AG08396 (cell line): ENCODE data around the gene MAGI2.
A peak's percentile ranks its signal among the peaks of the same experiment; 100 is the strongest.

Source experiments
- DNase-seq: peaks from one replicate; pipeline ENCODE4 v3.0.0; 2012; ENCODE audit warnings: low spot score, mixed read lengths

Gene MAGI2

DNA sequence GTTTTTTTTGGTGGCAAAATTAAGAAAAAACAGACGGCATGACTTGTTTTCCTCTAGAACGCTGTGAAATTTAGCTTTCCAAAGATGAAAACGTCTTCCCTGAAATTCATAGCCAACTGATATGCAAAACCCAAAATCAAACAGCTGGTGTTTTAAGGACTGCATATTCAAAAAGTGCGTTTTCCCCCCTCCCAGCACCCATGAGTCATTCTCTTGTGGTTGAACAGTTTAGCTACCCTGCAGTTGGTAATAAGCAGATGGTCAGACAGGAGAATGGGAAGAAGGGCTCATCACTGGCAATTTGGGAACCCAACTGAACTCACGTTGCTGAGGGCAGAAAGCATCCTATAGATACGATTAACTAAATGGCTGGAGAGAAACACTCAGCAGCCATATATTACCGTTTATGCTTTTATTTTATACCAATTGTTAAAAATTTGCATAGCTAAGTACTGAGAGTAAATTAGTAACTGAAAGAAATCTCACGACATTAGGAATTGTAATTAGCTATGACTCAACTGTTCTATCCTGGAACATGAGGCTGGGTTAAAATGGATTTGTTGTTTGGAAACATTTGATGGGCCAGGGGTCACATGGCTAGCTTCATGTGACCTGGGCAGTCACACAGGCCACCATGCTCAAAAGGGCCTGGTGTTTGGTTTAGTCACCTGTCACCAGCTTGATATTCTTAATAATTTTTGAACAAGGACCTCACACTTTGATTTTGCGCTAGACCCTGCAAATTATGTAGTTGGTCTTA, 1311.8 kb downstream of the MAGI2 start:
- DNase-seq: peak; percentile 52

DNA sequence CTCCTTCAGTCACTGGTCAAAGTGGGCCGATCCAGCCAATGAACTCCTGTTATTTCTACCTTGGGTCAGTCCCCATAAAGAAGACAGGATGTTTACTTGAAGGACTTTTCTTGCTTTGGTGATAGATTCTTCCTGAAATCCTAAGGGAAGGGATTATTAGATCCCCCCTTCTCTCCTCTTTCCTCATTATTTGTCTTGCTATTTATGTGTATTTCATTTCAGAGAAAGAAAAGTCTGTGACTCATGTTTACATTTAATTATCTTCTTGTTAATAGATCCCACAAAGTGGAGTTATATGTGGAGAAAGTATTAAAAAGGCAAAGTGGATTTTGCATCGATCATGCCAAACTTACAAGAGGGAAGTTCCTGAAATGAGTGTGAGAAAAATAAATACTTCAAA, 1313.4 kb downstream of the MAGI2 start:
- no peak for DNase-seq

DNA sequence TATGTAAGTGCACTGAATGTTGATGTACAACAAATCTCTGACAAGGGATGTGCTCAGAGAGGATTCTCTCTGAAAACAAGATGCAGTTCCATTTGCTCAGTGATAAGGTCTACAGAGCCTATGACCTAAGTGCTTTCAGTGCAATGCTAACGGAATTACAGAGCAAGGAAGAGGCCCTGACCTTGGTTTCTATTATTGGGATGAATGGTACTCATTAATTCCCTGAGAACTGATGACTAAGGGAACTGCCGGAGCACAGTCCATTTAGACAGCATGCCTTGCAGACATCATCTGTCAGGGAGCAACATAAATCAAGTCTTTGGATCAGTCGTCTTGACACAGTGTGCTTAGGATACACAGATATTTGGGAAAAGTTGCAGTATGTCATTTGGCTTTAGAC, 1314.1 kb downstream of the MAGI2 start:
- peak; percentile 20 for DNase-seq

DNA sequence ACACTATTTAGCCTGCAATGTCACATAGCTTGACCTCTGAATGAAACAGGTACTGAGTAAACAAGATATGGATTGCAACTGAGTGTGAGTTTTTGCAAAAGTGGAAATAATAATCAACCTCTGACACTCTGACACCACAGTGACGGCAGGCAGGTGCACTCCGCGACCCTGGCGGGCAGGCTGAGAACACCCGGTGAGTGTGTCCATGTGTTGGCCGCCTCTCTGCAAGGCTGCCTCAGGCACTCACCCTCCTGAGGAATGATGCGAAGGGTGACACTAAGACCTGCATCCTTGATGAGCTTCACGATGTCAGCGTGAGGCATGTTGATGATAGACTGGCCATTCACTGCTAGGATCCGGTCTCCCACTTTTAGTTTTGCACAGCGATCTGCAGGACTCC, 1318.7 kb downstream of the MAGI2 start:
- DNase-seq: no peak

DNA sequence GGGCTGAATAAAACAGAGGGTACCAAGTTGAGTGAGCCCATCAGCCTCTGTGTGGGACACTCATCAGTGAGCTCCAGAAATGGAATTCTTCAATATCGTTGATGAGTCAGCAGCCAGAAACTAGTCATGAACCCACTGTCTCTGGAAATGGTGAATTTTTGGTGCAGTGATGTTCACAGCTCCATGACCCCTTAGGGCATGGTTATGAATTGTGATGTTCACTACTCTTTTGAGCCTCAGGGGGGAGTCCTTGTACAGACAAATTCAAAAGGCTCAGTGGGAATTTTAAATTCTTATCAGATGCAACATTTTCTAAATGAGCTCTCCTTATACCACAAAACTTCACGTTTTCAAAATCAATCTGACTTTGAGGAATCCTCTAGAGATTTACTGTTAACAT, 1319.2 kb downstream of the MAGI2 start:
- peak; percentile 55 for DNase-seq

DNA sequence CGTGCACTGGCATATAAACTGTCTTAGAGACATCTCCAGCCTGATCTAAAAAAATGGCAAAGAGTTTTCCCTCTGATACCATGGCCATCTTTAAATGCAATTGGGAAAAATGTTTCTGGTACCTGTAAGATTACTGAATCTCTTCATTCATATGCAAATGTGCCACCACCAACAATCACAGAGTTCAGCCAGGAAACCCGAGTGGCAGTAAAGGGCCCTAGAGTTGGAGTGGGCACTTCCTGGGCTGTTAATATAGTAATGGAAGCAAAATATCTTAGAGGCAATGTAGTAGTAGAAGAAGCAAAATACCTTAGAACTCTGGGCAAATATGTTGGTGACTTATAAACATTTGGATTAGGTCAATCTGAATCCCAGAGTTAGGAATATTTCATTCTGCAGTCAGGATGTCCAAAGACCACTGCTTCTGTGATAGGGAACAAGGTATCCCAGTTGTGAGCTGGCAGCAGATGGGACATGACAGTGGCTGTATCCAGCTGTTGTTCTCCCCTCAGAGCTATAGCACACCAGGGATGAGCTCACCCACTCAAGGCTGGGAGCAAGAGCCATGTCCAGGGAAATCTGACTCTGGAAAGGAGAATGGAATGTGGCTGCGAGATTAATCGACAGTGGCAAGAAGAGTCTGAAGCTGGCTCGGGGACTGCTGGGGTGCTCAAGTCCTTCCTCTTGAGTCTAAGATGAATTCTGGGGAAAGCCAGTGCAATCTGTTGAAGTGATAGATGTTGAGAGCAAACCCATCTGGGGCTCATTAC, 1322.8 kb downstream of the MAGI2 start:
- DNase-seq: no peak

DNA sequence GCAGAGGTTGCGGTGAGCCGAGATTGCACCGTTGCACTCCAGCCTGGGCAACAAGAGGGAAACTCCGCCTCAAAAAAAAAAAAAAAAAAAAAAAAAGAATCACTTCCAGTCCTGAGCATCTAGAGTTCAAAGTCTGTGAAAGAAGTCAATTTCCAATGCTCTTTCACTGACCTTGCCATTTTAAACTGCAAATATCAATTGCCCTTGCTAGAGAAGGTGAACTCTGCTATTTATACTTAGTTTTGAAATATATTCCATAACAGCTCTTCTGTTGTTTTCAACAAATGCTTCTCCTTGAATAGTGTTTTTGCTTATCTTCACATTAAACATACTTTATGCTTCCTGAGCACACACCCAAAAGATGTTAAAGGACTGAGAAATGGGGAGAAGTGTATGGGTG, 1323.6 kb downstream of the MAGI2 start:
- DNase-seq: no peak

DNA sequence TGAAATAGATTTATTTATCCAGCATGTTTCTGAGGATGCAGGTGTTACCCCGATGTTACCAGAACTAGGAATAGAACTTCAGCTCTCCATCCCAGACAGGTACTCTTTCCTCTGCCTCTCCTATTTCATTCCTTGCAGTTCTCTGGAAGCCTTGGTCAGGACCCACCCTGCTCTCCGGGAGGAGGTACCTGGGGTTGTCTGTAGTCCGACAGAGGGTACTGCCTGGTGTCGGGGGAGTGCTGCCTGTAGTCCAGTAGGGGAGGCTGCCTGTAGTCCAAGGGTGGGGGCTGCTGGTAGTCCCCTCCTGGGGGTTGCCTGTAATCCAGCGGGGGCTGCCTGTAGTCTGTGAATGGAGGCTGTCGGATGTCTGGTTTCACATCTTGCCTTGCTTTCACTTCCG, 1326.5 kb downstream of the MAGI2 start:
- DNase-seq: no peak

DNA sequence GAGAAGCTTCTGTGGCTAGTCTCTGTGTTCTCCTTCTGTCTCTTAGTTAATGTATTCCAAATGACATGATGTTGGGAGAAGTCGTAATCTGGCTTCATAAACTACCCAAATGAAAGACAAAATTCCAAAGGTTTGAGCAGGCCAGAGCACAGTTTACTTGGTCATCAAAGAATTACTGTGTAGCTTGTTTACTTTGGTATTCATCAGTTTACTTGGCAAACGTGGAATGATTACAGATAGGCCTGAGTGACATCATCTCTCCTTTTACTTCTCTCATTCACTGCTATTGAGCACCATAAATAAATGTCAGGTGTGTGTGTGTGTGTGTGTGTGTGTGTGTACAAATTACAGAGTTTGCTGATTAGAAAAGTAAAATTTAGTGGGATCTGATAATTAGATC, 1327.6 kb downstream of the MAGI2 start:
- peak; percentile 78 for DNase-seq

DNA sequence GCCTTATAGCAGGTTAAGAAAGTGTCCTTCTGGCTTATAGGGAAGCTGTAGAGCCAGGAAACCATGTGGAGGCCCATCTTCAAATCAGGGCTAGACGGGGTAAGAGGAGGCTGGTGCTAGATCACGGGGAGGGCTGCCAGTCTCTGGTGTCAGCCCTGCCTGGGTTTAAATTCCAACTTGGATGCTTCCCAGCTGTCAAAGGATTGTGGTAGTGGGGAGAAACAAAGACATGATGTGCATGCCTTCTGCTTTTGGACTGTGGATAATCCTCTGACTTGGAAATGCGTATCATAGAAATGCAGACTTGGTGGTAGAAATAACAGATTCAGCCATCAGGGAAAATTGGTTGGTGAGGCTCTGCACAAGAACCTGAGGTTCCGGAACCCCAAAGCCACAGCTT, 1329.3 kb downstream of the MAGI2 start:
- no peak for DNase-seq

DNA sequence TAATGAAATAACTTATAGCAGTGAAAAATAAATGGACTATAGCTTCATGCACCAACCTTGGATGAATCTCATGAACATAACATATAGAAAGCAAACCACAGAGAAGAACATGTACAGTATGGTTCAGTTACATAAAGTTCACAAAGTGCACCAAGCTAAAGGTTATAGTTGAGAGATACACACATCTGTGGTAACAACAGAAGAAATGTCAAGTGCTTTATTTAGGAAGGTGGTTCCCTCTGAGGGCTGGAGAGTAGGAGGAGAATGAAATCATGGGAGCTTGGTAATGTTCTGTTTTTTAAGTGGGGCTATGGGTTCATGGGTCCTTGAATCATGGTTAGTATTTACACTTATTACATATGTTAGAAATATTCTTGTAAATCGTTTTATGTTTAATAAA, 1331.6 kb downstream of the MAGI2 start:
- DNase-seq: no peak

DNA sequence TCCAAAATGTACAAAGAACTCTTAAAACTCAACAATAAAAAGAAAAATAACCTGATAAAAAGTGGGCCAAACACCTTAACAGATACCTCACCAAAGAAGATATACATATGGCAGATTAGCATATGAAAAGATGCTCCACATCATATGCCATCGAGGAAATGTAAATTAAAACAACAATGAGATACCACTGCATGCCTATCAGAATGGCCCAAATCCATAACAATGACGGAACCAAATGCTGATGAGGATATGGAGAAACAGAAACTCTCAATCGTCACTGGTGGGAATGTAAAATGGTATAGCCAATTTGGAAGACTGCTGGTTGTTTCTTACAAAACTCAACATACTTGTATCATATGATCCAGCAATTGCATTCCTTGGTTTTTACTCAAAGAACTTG, 1335.0 kb downstream of the MAGI2 start:
- no peak for DNase-seq

DNA sequence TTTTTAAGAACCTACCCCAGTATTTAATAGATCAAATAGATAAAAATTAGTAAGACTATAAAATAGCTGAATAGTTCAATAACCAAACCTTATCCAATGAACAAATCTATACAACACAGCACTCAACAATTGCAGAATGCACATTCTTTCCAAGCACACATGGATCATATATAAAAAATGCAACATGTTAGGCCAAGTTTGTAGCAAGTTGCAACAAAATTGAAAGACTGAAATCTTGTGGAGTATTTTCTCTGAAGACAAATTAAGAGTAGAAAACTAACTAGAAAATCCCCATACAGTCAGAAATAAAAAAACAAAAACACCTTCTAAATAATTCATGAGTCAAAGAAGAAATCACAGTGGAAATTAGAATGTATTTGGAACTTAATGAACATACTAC, 1337.6 kb downstream of the MAGI2 start:
- DNase-seq: no peak

DNA sequence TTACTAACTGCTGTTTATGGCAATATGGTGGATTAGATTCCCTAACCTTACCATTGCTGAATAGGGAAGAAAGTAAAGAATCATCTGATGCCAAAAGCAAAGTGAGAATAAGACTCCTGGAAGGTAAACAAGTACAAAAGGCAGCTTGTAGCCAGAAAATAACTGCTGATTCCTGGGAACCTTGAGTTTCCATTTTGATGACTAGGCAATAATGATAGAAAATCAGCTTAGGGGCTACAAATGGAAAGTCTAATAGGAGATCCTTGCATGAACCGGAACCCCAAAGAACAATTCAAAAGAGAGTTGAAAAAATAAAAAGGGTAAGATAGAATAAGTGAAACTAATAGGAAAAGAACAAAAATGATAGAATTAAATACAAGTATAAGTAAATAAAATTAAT, 1338.5 kb downstream of the MAGI2 start:
- DNase-seq: no peak

DNA sequence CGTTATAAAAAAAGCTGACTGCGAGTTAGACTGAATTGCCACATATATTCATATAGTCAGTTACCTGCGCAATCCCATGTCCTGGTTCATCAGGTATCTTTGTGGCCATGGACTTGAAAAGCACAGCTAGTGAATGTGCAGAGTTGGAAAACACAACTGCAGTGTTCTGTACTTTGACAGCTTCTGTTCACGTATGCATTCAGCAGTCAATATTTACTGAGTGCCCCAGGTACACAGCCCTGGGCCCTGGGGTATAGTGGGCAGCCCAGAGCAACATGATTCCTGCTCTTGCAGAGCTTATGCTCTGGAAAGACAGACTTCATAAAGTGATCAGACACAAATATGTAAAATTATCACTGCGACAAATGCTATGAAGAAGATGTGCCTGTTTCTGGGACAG, 1341.0 kb downstream of the MAGI2 start:
- DNase-seq: no peak

DNA sequence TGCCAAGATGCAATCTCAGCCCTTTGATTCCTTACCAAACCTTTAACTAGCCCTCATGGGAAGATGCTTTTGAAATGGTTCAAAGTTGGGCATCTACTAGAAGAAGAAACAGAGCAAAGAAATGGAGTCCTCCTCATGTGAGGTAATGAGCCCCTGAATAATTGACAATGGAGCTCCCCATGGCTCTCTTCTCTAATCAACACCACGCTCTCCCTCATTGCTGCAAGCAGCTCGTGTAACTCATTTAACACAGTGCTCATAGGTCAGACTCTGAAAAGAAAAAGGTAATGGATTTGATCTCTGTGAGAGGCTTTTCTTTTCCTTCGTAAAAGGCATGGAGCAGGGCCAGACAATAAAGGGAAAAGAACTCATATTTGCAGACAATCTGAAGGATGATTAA, 1342.1 kb downstream of the MAGI2 start:
- DNase-seq: no peak

DNA sequence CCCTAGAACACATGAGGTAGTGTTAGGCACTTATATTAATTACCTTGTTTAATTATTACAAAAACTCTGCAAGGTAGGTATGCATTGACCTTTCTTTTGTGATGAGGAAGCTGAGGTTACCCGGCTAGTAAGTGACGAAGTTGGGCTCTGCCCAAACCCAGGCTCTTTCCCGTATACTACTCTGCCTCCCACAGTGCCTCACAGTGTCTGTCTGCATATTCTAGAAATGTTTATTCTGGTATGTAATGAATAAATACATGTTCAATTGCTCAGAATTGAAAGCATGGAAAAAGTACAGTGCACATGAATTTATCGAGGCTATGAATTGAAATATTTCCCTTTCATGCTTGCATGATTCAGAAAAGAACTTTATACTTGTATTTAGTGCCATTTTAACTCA, 1350.0 kb downstream of the MAGI2 start:
- no peak for DNase-seq

DNA sequence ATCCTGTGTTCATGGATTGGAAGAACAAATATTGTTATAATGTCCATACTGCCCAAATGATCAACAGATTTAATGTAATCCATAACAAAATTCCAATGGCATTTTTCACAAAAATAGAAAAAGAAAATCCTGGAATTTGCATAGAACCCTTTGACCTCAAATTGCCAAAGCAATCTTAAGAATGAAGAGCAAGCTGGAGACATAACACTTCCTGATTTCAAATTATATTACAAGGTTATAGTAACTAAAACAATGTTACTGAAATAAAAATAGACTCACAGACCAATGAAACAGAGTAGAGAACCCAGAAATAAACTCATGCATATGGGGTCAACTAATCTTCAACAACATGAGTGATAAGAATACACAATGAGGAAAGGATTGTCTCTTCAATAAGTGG, 1352.4 kb downstream of the MAGI2 start:
- DNase-seq: no peak

DNA sequence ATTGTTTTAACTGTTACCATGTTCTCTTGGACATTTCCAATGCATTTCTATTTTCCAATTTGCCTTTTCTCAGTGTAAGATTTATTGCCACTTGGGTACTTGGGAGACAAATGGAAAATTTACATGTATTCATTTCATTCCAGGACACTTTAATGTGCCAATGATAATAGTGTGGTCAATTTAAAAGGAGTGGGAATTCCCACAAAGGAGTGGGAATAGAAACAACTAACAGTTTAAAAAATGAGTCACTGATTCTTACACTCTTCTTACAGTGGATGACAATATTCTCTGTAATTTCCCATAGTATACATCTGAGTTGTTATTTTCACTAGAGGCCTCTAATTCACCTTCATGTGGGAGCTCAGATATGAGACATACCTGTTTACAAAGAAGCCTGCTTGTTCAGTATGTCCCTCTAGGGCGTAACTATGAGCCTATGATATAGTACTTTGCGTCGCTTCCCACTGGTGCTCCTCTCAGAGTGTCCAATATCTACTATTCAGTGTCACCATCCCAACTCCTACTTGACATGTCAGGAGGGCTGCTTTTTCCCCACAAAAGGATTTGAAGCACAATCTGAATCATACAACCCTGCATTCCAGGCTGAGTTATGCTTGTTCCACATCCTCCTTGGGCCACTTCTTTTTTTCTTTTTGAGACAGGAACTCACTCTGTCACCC, 1353.6 kb downstream of the MAGI2 start:
- DNase-seq: no peak

DNA sequence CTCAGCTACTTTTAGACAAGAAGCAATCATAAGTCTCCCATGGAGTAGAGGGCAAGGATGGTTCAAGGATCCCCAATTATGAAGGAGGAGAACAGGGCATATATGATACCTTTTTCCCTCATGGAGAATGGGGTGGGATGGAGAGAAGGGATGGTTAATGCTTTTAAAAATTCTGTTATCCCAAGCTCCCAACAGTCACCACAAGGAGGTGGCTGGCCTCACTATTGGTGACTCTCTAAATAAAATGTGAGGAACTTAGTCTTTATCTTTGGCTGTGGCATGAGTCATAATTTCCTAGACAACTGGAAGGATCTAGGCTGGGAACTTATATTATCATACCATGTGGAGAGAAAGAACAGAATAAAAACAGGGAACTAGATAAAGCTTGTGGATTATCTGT, 1357.9 kb downstream of the MAGI2 start:
- DNase-seq: peak; percentile 27

DNA sequence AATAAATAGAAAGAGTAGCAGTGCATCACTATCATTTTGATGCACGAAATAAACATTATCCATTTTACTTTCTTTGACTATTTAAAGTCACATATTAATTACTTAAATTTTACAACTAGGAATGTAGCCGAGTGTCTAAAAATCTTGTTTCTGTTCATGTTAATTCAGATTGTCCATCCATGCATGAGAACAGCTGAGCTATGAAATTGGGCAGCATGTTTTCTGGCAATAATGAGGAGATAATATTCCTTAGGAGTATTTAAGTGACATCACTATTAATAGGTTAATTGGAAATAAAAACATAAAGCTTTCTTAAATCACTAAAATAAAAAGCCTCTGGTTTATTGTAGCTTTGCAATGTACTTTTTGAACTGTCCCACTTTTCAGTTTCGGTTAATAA, 1361.1 kb downstream of the MAGI2 start:
- no peak for DNase-seq

DNA sequence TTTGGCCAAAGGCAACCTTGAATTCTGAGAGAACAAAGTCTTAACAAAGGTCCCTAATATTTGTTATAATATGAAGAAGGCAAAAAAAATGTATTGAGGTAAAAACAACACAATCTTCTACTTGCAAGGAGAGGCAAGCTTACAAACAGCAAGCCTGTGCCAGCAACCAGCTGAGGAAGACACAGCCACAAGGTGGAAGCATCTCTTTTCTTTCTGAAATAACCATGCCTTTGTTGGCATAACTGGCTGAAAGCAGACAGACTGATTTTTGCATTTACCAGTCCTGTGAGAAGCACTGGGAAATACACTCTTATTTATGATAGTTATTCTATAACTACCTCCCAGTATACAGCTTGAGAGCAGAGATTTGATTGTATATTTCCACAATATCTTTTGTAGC, 1362.9 kb downstream of the MAGI2 start:
- no peak for DNase-seq

DNA sequence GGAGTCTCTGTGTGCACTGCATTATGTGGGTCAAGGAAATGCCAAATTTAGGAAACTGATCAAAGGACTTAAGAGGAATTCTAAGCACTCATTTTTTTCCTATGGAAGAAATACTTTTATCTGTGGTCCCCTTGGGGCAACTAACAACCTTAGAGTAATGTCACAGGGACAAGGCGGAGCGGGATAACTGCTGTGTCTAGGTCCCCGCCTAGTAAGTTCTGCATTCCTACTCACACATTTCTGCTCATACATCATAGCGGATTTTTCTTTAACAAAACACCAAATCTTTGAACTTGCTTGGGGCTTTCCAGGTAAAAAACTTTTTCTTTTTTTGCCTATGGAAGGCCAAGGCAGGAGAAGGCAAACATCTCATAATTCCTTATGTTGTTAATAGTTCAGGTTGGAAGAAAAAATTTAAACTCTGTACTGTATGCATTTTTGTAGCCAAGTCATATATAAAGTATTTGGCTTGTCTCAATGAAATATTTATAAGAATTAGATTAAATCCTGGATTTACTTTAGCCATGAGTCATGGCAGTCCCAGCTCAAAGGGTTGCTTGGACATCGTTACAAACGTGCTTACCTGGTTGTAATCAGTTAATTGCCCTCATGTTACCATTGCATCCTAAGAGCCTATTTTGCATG, 1369.9 kb downstream of the MAGI2 start:
- no peak for DNase-seq
